ENCODE data around the gene IL34.

DNA sequence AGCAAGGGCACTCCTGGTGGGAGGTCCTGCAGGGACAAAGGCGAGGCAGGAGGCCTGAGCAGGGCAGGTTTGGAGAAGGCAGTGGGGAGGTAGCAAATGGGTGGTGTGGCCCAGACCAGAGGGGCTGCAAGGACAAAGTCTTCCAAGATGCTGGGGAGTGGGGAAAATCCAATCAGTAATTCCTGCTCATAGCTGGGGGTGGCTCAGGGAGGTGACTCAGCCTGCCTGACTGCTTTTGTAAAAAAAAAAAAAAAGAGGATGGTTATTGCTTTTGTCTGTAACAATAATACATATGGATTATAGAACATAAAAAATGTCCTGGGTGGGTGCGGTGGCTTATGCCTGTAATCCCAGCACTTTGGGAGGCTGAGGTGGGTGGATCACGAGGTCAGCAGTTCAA, 5.2 kb downstream of the IL34 start:
- TF ChIP-seq, protein P1, sequence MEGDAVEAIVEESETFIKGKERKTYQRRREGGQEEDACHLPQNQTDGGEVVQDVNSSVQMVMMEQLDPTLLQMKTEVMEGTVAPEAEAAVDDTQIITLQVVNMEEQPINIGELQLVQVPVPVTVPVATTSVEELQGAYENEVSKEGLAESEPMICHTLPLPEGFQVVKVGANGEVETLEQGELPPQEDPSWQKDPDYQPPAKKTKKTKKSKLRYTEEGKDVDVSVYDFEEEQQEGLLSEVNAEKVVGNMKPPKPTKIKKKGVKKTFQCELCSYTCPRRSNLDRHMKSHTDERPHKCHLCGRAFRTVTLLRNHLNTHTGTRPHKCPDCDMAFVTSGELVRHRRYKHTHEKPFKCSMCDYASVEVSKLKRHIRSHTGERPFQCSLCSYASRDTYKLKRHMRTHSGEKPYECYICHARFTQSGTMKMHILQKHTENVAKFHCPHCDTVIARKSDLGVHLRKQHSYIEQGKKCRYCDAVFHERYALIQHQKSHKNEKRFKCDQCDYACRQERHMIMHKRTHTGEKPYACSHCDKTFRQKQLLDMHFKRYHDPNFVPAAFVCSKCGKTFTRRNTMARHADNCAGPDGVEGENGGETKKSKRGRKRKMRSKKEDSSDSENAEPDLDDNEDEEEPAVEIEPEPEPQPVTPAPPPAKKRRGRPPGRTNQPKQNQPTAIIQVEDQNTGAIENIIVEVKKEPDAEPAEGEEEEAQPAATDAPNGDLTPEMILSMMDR (IDR thresholded peaks at IDR 0.05): no peak
- TF ChIP-seq POLR2A (IDR thresholded peaks at IDR 0.05): no peak

All from prostate gland (tissue), 2 donors.